Left colon (tissue), 2 donors: Measurements from ENCODE around the gene PMF1. TPM values are rescaled to one million over a fixed set of nuclear protein-coding genes. Genes with fewer than 3 reads are reported as not detected.

Experiments used
- ATAC-seq: fragments of 200-7000 bp; cut with Tn5 transposase; one replicate; pipeline ENCODE4 v1.9.1; 2020; ENCODE audit warnings: mild to moderate bottlenecking, moderate library complexity
- DNase-seq, 2 donors: peaks; one replicate each; pipeline ENCODE4 v3.0.0-alpha.2; 2020
- intact Hi-C, 2 donors: fragments of 100-400 bp; cut with DNase I in 1 of 2; cut with micrococcal nuclease in 1 of 2; formaldehyde crosslinking; loops; one replicate each; pipeline versions ENCODE4 v1.11.2 to v1.14.0; 2022; cut with DNase I, micrococcal nuclease
- total RNA-seq, 2 donors: library from RNA; stranded (reverse); fragmentation: NEBNext Ultra II Directional; extraction: Animal tissue kit (Norgen Biotek cat#: 25700); gene quantifications; one replicate each; pipeline ENCODE4 v1.2.1, GENCODE V29; 2021
- donor health status: DM: no; HTN: no; CAD: no.
- donor health status: DM: yes; HTN: yes; CAD: no.

PMF1 gene
- total RNA-seq, 2 donors from 2014 or later, result 39.3 to 40.3 TPM

- intact Hi-C loops, result no loop called here
- ATAC-seq (no peak), DNase-seq (no peak)
These were observed 72.0 kb downstream of the PMF1 start for GRCh38 chr1:156284757-156285156.

- ATAC-seq (no peak), DNase-seq (no peak)
- intact Hi-C loops, result no loop called here
These were observed 72.6 kb downstream of the PMF1 start for GRCh38 chr1:156285437-156285836.

DNA sequence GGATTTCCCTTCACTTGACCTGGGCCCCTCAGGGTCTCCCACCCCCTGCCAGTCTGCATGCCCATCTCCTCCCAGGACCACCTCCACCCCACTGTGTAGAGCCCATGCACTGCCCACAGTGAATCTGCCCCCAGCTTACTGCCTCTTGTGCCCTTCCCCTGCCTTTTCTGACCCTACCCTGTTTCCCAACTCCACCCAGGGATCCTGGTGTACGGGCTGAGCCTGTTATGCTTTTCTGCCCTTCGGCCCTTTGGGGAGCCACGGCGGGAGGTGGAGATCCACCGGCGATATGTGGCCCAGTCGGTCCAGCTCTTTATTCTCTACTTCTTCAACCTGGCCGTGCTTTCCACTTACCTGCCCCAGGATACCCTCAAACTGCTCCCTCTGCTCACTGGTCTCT, 73.3 kb downstream of the PMF1 start:
- DNase-seq (no peak), ATAC-seq (no peak)
- intact Hi-C loops, result no loop called here

Other genes starting within 250 kb of the PMF1 start
- gene ARHGEF2, start 234.5 kb upstream of the PMF1 start, total RNA-seq, result 100 to 1,000 TPM in 1 of 2 donors, 10 to 100 TPM in 1; 99.3 to 103 TPM
- 100 to 1,000 TPM; 180 TPM for gene SSR2, start 192.1 kb upstream of the PMF1 start, total RNA-seq
- gene UBQLN4, start 159.2 kb upstream of the PMF1 start, total RNA-seq, result 10 to 100 TPM; 21.7 to 26.7 TPM
- 10 to 100 TPM; 70.6 to 72.7 TPM for gene LAMTOR2, start 158.2 kb upstream of the PMF1 start, total RNA-seq
- gene RAB25, start 151.8 kb upstream of the PMF1 start, total RNA-seq, result 100 to 1,000 TPM; 203 to 231 TPM
- gene MEX3A, start 130.5 kb upstream of the PMF1 start, total RNA-seq, result 1 to 10 TPM in 1 of 2 donors, under 1 TPM in 1; 0.78 to 1.1 TPM
- gene LMNA, start 98.3 kb upstream of the PMF1 start, total RNA-seq, result 100 to 1,000 TPM; 335 to 478 TPM
- gene SEMA4A, start 59.4 kb upstream of the PMF1 start, total RNA-seq, result 1 to 10 TPM; 3.5 to 6.5 TPM
- gene SLC25A44, start 18.9 kb upstream of the PMF1 start, total RNA-seq, result 10 to 100 TPM; 21.3 to 30.3 TPM
- gene BGLAP, start 29.2 kb downstream of the PMF1 start, total RNA-seq, result 1 to 10 TPM; 1.1 to 1.2 TPM
- gene PAQR6, start 35.0 kb downstream of the PMF1 start, total RNA-seq, result 1 to 10 TPM; 1.8 to 3.0 TPM
- 10 to 100 TPM; 65.3 to 73.9 TPM for gene SMG5, start 69.8 kb downstream of the PMF1 start, total RNA-seq
- 1 to 10 TPM; 3.9 to 4.0 TPM for gene TMEM79, start 71.3 kb downstream of the PMF1 start, total RNA-seq
- 10 to 100 TPM; 43.8 to 50.3 TPM for gene GLMP, start 82.7 kb downstream of the PMF1 start, total RNA-seq
- gene VHLL, start 86.3 kb downstream of the PMF1 start, total RNA-seq, result not detected
- gene CCT3, start 125.3 kb downstream of the PMF1 start, total RNA-seq, result 100 to 1,000 TPM; 116 to 119 TPM
- gene TSACC, start 125.5 kb downstream of the PMF1 start, total RNA-seq, result not detected
- not detected for gene RHBG, start 156.2 kb downstream of the PMF1 start, total RNA-seq